ENCODE measurements around the gene PCDHGC4.

Gene PCDHGC4

GRCh38 chr5:141484641-141485311, at the start of gene PCDHGC4:
Gene PCDHGC4, plus strand, starts transcription at chr5:141485030. Its CDS starts 144 bp downstream, at chr5:141485174.
- no peak for DNase-seq (ENCODE audit: low read depth)

DNA sequence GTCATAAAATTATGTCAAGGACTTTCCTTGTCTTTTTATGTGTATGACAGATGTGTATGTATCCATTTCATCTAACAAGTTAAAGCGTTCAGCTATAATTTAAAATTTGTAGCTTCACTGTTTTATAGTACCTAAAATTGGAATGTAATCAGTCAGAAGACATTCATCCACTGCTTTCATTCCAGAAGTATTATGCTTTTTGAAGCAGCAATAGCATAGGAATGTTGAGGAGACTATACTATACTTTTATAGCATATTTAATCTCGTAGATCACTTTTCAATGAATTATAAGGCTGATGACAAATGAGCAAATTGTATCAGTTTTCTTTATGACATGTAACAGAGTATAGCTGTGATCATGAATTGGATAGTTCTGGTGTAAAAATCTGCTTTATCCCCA, 47.6 kb upstream of the PCDHGC4 start:
- DNase-seq (ENCODE audit: low read depth) = no peak

DNA sequence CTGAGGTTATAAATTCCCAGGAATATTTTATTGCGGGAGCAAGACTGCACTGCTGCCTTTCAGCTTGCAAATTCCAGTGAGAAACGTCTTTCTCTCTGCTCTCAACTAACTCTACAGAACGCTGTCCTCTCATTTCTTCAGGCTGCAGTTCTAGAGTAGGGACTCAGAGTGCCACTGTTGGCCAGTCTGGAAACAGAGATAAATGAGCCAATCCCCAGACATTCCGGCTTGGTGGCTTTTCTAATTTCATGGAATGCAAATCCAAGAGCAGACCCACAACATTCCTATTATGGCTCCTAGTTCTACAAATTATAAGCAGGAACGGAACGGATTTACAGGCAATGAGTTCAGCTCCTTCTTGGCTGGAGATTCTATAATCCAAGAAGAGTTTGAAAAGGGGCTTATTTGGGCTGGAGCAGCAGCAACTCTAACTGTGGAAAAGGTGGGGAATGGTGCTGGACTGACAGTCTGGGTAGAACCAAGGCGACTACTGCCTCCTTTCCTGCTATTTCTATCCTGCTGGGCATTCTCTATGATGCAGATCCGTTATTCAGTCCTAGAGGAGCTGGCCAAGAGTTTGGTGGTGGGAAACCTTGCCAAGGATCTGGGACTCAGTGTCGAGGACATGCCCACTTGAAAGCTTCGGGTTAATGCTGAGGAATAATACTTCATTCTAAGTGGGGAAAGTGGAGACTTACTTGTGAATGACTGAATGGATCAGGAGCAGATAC, 45.3 kb upstream of the PCDHGC4 start:
- DNase-seq (ENCODE audit: low read depth) = no peak

DNA sequence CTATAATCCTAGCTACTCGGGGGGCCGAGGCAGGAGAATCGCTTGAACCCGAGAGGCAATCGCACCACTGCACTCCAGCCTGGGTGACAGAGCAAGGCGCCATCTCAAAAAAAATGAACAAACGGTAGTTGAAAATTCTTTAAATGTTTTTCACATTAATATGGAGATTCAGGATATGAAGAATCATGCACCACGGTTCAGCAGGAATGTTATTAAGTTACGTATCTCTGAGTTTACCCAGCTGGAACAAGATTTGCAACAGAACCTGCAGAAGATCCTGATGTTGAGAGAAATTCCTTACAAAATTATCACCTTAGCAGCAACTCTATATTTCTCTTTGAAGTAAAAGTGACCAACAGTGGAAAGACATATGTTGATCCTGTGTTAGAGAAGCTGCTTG, 44.5 kb upstream of the PCDHGC4 start:
- DNase-seq (ENCODE audit: low read depth) = no peak

- no peak for DNase-seq (ENCODE audit: low read depth)
Measured at GRCh38 chr5:141441571-141442170, 43.2 kb upstream of the PCDHGC4 start.

GRCh38 chr5:141465351-141465750, 19.5 kb upstream of the PCDHGC4 start:
- DNase-seq (ENCODE audit: low read depth) = no peak

DNA sequence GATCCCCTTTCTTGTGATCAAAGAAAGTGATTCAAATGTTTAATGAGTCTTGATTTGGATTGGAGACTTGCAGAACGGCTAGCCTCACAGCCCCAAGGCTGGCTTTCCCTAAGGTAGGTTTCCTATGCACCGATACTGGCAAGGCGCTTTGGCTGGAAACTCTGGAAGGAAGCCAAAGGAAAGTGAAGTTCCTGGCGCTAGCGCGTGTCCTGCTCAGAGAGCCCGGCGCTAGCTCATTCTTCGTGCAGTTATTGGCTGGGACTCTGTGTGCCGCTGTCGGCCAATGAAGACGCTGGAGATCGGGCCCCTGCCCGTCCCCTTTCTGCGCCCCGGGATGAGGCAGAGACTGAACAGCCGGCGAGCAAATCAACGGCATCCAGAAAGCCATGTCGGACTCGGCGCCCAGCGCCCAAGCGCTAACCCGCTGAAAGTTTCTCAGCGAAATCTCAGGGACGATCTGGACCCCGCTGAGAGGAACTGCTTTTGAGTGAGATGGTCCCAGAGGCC, 9.2 kb upstream of the PCDHGC4 start, which contains the start of gene PCDHGC3:
Gene PCDHGC3 (plus strand): TSS at position 342 of the 507 bp plus-strand sequence. CDS start 151 bp downstream, at position 493.
- no peak for DNase-seq (ENCODE audit: low read depth)

DNA sequence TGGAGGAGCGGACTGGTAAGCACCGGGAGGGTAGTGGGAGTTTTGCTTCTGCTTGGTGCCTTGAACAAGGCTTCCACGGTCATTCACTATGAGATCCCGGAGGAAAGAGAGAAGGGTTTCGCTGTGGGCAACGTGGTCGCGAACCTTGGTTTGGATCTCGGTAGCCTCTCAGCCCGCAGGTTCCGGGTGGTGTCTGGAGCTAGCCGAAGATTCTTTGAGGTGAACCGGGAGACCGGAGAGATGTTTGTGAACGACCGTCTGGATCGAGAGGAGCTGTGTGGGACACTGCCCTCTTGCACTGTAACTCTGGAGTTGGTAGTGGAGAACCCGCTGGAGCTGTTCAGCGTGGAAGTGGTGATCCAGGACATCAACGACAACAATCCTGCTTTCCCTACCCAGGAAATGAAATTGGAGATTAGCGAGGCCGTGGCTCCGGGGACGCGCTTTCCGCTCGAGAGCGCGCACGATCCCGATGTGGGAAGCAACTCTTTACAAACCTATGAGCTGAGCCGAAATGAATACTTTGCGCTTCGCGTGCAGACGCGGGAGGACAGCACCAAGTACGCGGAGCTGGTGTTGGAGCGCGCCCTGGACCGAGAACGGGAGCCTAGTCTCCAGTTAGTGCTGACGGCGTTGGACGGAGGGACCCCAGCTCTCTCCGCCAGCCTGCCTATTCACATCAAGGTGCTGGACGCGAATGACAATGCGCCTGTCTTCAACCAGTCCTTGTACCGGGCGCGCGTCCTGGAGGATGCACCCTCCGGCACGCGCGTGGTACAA, 8.5 kb upstream of the PCDHGC4 start:
- no peak for DNase-seq (ENCODE audit: low read depth)

GRCh38 chr5:141477044-141477575, 7.7 kb upstream of the PCDHGC4 start:
- no peak for DNase-seq (ENCODE audit: low read depth)

GRCh38 chr5:141477815-141478214, 7.0 kb upstream of the PCDHGC4 start:
- no peak for DNase-seq (ENCODE audit: low read depth)

DNA sequence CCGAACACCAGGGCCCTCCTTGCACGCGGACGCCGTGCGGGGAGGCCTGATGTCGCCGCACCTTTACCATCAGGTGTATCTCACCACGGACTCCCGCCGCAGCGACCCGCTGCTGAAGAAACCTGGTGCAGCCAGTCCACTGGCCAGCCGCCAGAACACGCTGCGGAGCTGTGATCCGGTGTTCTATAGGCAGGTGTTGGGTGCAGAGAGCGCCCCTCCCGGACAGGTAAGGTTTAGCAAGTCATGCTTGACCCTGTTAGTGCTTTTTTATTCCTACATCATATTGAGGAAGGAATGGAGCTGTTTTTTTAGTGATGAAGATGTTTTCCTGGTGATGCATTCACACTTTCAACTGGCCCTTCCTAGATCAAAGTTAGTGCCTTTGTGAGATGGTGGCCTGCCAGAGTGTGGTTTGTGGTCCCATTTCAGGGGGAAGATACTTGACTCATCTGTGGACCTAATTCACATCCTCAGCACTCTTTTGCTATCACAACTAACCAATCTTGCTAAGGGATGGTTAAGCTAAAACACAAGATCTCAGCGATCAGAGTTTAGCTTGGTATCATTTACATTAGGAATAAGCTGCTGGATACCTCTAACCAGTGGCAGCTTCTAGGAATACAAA, 6.4 kb upstream of the PCDHGC4 start:
- DNase-seq (ENCODE audit: low read depth) = no peak

DNA sequence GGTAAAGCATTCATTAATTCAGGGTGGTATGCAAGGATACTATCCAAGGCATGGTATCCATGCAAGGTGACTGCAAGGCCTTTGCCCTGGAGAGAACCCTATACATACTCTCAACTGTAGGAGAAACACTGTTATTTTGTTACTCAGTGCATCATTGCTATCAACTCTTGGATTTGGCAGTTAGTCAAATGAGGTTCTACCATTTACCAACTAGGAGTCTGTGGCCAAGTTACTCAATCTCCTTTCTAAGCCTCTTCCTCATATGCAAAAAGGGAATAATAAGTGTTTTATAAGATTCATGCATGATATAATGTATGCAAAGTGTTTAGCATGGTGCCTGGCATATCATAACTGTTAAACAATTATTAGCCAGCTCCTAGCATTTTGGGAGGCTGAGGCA, 5.1 kb upstream of the PCDHGC4 start:
- no peak for DNase-seq (ENCODE audit: low read depth)

DNA sequence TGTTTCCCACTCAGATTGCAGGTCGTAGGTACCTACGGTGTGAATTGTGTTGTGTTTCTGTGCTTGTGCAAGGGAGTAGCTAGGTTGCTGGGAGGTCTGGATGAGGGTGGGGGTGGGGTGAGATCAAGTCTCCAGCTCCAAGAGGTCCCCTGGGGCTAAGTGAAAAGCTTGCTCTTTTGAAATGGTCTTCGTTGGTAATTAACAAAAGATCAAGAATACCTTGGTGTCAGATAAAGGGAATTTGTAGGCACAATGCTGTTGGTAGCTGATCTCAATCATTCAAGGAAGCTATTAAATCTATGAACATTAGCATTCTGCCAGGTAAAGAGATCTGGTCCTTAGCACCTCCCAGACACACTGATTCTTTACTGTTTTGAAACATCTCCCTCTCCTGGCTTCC, 928 bp upstream of the PCDHGC4 start:
- DNase-seq (ENCODE audit: low read depth) = no peak

GRCh38 chr5:141484310-141484640, 555 bp upstream of the PCDHGC4 start:
- no peak for DNase-seq (ENCODE audit: low read depth)

- no peak for DNase-seq (ENCODE audit: low read depth)
Measured at GRCh38 chr5:141485321-141486055, 658 bp downstream of the PCDHGC4 start.

- DNase-seq (ENCODE audit: low read depth) = no peak
Measured at GRCh38 chr5:141486091-141486490, 1.3 kb downstream of the PCDHGC4 start.

DNA sequence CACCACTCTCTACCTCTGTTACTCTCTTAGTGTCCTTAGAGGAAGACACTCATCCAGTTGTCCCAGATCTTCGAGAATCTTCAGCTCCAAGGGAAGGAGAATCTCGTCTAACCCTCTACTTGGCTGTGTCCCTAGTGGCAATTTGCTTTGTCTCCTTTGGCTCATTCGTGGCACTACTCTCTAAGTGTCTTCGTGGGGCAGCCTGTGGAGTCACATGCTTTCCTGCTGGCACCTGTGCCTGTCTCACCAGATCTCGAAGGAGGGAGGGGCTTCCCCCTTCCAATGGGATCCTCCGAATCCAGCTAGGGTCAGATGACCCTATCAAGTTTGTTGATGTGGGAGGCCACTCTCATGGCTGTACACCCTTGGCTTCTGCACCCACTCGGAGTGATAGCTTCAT, 2.3 kb downstream of the PCDHGC4 start:
- no peak for DNase-seq (ENCODE audit: low read depth)

GRCh38 chr5:141488591-141489561, 4.0 kb downstream of the PCDHGC4 start, which contains the start of gene PCDHGC5:
Gene PCDHGC5, plus strand, starts transcription at chr5:141489081. Its CDS starts 160 bp downstream, at chr5:141489241.
- DNase-seq (ENCODE audit: low read depth) = no peak

DNA sequence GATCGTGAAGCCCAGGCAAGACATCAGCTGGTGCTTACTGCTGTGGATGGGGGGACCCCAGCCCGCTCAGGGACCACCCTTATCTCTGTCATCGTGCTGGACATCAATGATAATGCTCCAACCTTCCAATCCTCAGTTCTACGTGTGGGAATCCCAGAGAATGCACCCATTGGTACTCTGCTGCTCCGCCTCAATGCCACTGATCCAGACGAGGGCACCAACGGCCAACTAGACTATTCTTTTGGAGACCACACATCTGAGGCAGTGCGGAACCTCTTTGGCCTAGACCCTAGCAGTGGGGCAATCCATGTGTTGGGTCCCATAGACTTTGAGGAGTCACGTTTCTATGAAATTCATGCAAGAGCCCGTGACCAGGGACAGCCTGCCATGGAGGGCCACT, 5.0 kb downstream of the PCDHGC4 start:
- DNase-seq (ENCODE audit: low read depth) = no peak

GRCh38 chr5:141490271-141490670, 5.4 kb downstream of the PCDHGC4 start:
- DNase-seq (ENCODE audit: low read depth) = no peak

Data from T-helper 22 cell (primary cell).